Brain microvascular endothelial cell (primary cell): ENCODE results near the gene SMARCA5.

Experiments
- DNase-seq: peaks from one replicate; pipeline ENCODE4 v3.0.0-alpha.2; 2020
- H3K27ac ChIP-seq: fragments of 250-450 bp; sonication (Bioruptor Pico); 2 replicates; pipeline ENCODE4 v1.5.1; 2020; ENCODE audit warnings: mild to moderate bottlenecking, moderate library complexity
- H3K27me3 ChIP-seq: fragments of 250-450 bp; sonication (Bioruptor Pico); replicated peaks from 2 replicates; pipeline ENCODE4 v1.5.1; 2020; ENCODE audit warnings: mild to moderate bottlenecking
- H3K36me3 ChIP-seq: fragments of 250-450 bp; sonication (Bioruptor Pico); replicated peaks from 2 replicates; pipeline ENCODE4 v1.5.1; 2020; ENCODE audit warnings: mild to moderate bottlenecking
- H3K4me3 ChIP-seq: 2 replicates; pipeline ENCODE4 v1.5.1; 2011; ENCODE audit warnings: low read depth, mild to moderate bottlenecking, control low read depth, low read length, moderate library complexity
- CTCF ChIP-seq: IDR thresholded peaks from 2 replicates; pipeline ENCODE4 v1.5.1; 2011; ENCODE audit warnings: low read depth, mild to moderate bottlenecking, moderate library complexity, low read length, control low read depth, inconsistent platforms; ENCODE audit errors: missing control alignments
- in situ Hi-C: cut with HindIII; loops from 2 replicates; pipeline ENCODE4 v1.10.0; 2017; ENCODE audit warnings: low sequenced_read_pairs, low pct_ligation_motif_present

Gene SMARCA5

GRCh38 chr4:143513314-143514168, at the start of gene SMARCA5:
Gene SMARCA5 (plus strand): TSS chr4:143513702. CDS start chr4:143513925, 223 bp downstream.
- in situ Hi-C loops, result no loop called here
- peak; percentile 97 for DNase-seq
- H3K4me3 ChIP-seq, result peak within 1 kb of the TSS; percentile 90
- no peaks in the 10 kb centered on the region for H3K36me3 ChIP-seq
- TF ChIP-seq CTCF, result no peak
- peak within 1 kb of the TSS; percentile 92 for H3K27ac ChIP-seq
- no peaks in the 10 kb centered on the region for H3K27me3 ChIP-seq

- H3K27ac ChIP-seq, result no peak overlapping the region
- TF ChIP-seq CTCF, result no peak
- H3K27me3 ChIP-seq, result no peaks in the 10 kb centered on the region
- in situ Hi-C loops, result no loop called here
- DNase-seq, result no peak
- H3K4me3 ChIP-seq, result no peak overlapping the region
- peaks cover 2% of the 10 kb centered on the region for H3K36me3 ChIP-seq
Observed at GRCh38 chr4:143473334-143474126, 40.0 kb upstream of the SMARCA5 start.

GRCh38 chr4:143477487-143477886, 36.0 kb upstream of the SMARCA5 start:
- Histone ChIP-seq H3K27me3 (no peaks in the 10 kb centered on the region), H3K36me3 (no peaks in the 10 kb centered on the region), H3K27ac (no peak overlapping the region), H3K4me3 (no peak overlapping the region)
- in situ Hi-C loops, result no loop called here
- no peak for DNase-seq
- TF ChIP-seq CTCF, result no peak

GRCh38 chr4:143481361-143481760, 32.1 kb upstream of the SMARCA5 start:
- TF ChIP-seq CTCF, result no peak
- Histone ChIP-seq H3K27me3 (no peaks in the 10 kb centered on the region), H3K36me3 (no peaks in the 10 kb centered on the region), H3K4me3 (no peak overlapping the region), H3K27ac (no peak overlapping the region)
- DNase-seq, result no peak
- in situ Hi-C loops, result no loop called here

- peak; percentile 32 for DNase-seq
- in situ Hi-C loops, result no loop called here
- Histone ChIP-seq H3K4me3 (no peak overlapping the region), H3K36me3 (no peaks in the 10 kb centered on the region), H3K27ac (no peak overlapping the region), H3K27me3 (no peaks in the 10 kb centered on the region)
- peak; percentile 61 for TF ChIP-seq CTCF
Observed at GRCh38 chr4:143482840-143483239, 30.7 kb upstream of the SMARCA5 start.
